ENCODE results near the gene L3MBTL4. TPM values are rescaled to one million over a fixed set of nuclear protein-coding genes. Genes with fewer than 3 reads are reported as not detected.
"Not testable (repeated sequence)": the region's sequence is repeated elsewhere in the genome, so short reads cannot be mapped to it uniquely, and the experiment has no call there.

The L3MBTL4 gene
- total RNA-seq, 4 donors from 2014 or later: 11.3 to 16.3 (median 11.8) TPM

DNA sequence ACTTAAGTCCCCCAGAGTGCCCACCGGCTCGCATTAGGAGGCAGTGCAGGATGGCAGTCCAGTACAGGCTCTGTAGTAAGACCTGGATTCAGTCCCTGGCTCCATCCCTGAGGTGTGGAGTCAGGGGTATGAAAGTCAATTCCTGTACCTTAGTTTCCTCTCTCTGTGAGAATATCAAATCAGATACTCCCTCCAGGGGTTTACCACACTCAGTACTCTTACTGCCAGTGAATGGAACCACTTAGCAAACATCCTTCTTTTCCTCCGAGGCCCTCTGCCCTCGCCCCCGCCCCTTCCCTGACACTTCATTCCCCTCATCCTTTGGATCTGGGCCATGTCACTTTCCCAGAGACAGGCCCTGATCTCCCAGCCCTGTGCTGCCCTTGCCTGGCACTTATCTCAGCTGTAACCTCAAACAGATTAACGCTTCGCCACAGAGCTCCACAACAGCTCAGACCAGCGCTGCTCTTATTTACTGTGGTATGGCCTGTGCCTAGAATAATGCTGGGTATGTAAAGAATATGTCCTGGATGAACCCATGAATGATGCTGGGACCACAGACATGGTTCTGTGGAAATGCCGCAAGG is 360.4 kb downstream of the L3MBTL4 start:
- H3K4me3 ChIP-seq (ENCODE audit: low read depth, poor library complexity, severe bottlenecking): no peak overlapping the region
- WGBS, 2 donors: 87 to 91% methylated on average over 9 of the region's 9 CpGs
- DNase-seq (ENCODE audit: low spot score in 2 of 2): no peak
- intact Hi-C loops (cut with DNase I; ENCODE audit: low total_unique reads): no loop called here
- TF ChIP-seq, protein P1, sequence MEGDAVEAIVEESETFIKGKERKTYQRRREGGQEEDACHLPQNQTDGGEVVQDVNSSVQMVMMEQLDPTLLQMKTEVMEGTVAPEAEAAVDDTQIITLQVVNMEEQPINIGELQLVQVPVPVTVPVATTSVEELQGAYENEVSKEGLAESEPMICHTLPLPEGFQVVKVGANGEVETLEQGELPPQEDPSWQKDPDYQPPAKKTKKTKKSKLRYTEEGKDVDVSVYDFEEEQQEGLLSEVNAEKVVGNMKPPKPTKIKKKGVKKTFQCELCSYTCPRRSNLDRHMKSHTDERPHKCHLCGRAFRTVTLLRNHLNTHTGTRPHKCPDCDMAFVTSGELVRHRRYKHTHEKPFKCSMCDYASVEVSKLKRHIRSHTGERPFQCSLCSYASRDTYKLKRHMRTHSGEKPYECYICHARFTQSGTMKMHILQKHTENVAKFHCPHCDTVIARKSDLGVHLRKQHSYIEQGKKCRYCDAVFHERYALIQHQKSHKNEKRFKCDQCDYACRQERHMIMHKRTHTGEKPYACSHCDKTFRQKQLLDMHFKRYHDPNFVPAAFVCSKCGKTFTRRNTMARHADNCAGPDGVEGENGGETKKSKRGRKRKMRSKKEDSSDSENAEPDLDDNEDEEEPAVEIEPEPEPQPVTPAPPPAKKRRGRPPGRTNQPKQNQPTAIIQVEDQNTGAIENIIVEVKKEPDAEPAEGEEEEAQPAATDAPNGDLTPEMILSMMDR (IDR thresholded peaks at IDR 0.05): no peak
- no peak for TF ChIP-seq POLR2A (IDR thresholded peaks at IDR 0.05)

DNA sequence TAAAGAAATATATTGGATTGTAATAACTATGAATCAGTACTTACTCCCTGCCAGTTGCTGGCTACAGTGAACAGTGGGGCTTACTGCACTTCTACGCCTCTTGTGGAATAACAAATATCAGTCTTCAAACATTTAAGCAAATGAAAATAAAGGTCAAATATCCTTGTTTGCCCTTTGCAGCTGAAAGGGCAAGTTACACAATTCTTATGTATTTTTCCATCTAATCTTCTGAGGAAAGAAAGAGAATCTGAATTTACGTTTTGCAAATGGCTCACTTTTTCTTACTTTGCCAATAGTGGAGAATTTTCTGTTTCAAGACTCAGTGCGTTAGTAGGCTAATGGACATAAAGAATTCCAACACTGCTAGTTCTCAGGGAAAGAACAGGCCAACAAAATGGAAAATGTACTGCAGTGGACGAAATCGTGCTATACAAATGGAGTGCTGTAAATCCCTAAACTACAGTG is 362.2 kb downstream of the L3MBTL4 start:
- DNase-seq (ENCODE audit: low spot score in 2 of 2): no peak
- no peak for TF ChIP-seq POLR2A (IDR thresholded peaks at IDR 0.05)
- TF ChIP-seq, protein P1 (IDR thresholded peaks at IDR 0.05): no peak
- H3K4me3 ChIP-seq (ENCODE audit: low read depth, poor library complexity, severe bottlenecking): no peak overlapping the region
- WGBS, 2 donors: 84 to 94% methylated on average over 5 of the region's 5 CpGs
- intact Hi-C loops (cut with DNase I; ENCODE audit: low total_unique reads): no loop called here

DNA sequence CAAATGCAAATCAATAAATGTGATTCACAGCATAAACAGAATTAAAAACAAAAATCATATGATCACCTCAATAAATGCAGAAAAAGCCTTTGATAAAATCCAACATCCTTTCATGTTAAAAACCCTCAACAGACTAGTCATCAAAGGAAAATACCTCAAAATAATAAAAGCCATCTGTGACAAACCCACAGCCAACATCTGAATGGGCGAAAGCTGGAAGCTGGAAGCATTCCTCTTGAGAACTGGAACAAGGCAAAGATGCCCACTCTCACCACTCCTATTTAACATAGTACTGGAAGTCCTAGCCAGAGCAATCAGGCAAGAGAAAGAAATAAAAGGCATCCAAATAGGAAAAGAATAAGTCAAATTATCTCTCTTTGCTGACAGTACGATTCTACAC is 367.1 kb downstream of the L3MBTL4 start:
- H3K4me3 ChIP-seq (ENCODE audit: low read depth, poor library complexity, severe bottlenecking); intact Hi-C loops (cut with DNase I; ENCODE audit: low total_unique reads); DNase-seq (ENCODE audit: low spot score in 2 of 2): not testable (repeated sequence)
- 86 to 87% methylated on average over 2 of the region's 2 CpGs for whole genome bisulfite sequencing, 2 donors

DNA sequence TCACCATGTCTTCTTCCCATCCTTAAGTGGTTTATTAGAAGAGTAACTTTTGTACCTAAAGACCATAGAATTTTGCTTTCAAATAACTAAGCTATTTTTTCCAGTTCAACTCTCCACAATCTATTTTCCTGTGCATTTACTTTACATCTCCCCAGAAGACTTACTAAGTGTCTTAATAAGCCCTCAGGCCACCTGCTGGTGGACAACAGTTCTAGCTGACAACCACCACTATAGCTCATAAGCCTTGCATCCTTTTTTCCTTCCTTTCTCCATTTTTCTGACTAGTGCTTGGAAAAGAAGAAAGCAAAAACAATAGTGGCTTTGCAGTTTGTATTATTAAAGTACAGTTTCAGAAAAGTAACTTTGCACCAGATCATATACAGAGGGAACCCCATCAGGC is 369.9 kb downstream of the L3MBTL4 start:
- intact Hi-C loops (cut with DNase I; ENCODE audit: low total_unique reads): no loop called here
- DNase-seq (ENCODE audit: low spot score in 2 of 2): no peak
- TF ChIP-seq POLR2A (IDR thresholded peaks at IDR 0.05): no peak
- TF ChIP-seq, protein P1 (IDR thresholded peaks at IDR 0.05): no peak

DNA sequence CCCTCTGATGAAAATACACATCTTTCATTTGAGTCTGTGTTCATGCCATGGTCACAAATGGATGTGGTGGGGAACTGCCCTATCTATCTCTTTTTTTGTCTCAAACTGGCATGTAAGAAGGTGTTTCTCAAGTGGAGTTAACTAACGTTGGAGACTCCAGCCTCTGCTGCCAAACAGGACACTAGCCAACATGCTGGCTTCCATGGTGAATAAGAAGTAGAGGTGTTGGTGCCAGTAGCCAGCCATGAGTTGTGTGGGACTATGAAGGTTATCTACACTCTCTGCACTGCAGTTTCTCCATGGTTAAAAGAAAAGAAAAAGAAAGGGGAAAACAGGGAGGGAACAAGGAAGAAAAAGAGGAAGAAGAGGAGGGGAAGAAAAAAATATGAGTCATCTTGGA is 370.4 kb downstream of the L3MBTL4 start:
- 63 to 68% methylated on average over 1 of the region's 1 CpG for WGBS, 2 donors

More for the DNA sequence above, 369.9 kb downstream of the L3MBTL4 start:
- no peak overlapping the region for H3K4me3 ChIP-seq (ENCODE audit: low read depth, poor library complexity, severe bottlenecking)

DNA sequence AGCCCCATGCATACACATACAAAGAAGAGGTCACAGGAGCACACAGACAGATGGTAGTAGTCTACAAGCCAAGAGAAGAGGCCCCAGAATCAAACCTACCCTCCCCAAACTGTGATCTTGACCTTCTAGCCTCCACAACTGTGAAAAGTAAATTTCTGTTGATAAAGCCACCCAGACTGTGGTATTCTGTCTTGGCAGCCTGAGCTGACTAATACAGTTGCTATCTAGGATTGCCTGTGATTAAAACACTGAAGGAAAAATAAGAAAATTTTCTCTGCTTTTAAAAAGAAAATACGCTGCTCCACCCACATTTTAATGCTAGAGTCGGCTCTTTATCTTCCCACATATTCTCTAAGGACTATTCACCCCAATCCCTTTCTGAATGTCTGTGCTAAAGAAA is 375.7 kb downstream of the L3MBTL4 start:
- H3K4me3 ChIP-seq (ENCODE audit: low read depth, poor library complexity, severe bottlenecking): no peak overlapping the region
- no peak for DNase-seq (ENCODE audit: low spot score in 2 of 2)
- 80 to 88% methylated on average over 2 of the region's 2 CpGs for WGBS, 2 donors
- intact Hi-C loops (cut with DNase I; ENCODE audit: low total_unique reads): no loop called here
- no peak for TF ChIP-seq POLR2A (IDR thresholded peaks at IDR 0.05)

More for the DNA sequence above, 370.4 kb downstream of the L3MBTL4 start:
- no peak overlapping the region for H3K4me3 ChIP-seq (ENCODE audit: low read depth, poor library complexity, severe bottlenecking)
- TF ChIP-seq, protein P1 (IDR thresholded peaks at IDR 0.05): no peak
- no peak for TF ChIP-seq POLR2A (IDR thresholded peaks at IDR 0.05)
- intact Hi-C loops (cut with DNase I; ENCODE audit: low total_unique reads): no loop called here
- no peak for DNase-seq (ENCODE audit: low spot score in 2 of 2)

DNA sequence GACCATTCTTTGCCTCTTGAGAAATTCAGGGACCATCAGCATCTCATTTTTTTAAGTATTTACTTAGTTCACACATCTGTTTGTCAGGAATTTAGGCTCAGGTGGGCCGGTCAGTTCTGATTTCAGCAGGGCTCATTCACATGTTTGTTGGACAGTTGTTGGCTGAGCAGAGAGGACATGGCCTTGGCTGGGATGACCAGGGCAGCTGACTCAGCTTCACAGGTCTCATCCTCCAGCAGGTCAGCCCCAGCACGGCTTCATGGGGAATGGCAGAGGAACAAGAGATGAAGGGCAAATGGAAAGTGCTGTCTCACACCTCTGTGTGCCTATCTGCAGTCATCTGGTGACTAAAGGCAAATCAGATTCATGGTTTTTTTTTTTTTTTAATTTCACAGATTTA is 383.3 kb downstream of the L3MBTL4 start:
- TF ChIP-seq, protein P1 (IDR thresholded peaks at IDR 0.05): no peak
- TF ChIP-seq POLR2A (IDR thresholded peaks at IDR 0.05): no peak
- no peak for DNase-seq (ENCODE audit: low spot score in 2 of 2)
- intact Hi-C loops (cut with DNase I; ENCODE audit: low total_unique reads): no loop called here
- no peak overlapping the region for H3K4me3 ChIP-seq (ENCODE audit: low read depth, poor library complexity, severe bottlenecking)
- 83 to 84% methylated on average over 2 of the region's 2 CpGs for WGBS, 2 donors
